ENCODE data around the gene SHROOM3.
"Not testable (repeated sequence)": the region's sequence is repeated elsewhere in the genome, so short reads cannot be mapped to it uniquely, and the experiment has no call there.

Gene SHROOM3

DNA sequence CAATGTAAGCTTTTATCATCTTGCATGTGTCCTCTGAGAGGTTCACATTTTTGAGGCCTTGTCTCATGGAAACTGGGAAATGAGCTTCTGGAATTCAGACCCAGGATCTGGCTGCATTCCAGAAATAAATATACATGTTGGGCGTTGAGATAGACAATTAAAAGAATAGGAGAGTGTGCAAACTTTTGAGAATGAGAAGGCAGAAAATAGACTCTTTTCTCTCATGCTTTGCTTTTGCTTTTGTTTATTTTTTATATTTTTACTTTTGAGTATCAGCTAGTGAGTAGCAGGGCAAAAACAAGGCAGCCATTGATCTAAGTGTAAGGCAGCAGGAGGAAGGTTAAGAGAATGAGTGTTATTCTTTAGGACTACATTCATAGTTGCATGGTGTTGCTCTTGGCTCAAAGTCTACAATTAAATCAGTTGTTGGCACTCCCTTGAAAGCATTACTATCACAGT, 12.4 kb downstream of the SHROOM3 start:
- no peak for DNase-seq

DNA sequence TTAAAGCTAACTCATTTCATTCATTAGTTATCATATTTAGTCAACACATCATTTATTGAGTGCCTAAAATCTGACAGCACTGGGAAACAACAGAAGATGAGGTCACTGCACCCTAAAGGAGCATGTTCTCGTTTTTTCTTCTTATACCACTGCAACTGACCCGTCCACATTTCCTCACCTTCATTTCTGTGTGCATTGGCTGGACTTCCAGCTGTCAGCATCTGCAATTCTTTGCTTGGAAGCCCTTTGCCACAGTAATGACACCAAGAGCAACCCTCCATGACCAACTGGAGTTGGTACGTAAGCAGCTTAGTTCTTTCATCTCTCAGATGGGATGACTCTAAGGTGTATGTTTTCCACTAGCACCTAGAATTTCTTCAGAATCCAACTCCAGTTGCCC, 13.2 kb downstream of the SHROOM3 start:
- DNase-seq = no peak

DNA sequence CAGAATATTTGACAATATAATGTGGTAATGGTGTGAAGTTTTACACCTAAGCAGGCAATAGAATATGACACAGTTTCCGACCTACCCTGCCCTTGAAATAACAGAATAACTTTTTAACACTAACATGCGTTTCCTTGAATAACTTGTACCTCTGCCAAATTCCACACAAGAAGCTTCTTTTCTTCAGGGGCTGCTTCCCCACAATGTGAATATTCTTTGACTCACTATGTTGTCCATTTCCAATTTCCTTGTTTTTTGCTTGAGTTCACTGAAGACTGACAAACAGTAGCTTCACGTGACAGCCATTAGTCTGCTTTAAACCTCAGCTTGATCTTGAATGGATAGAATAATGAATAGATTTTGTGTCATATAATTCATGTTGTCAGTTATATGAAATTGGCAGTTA, 14.3 kb downstream of the SHROOM3 start:
- DNase-seq = no peak

DNA sequence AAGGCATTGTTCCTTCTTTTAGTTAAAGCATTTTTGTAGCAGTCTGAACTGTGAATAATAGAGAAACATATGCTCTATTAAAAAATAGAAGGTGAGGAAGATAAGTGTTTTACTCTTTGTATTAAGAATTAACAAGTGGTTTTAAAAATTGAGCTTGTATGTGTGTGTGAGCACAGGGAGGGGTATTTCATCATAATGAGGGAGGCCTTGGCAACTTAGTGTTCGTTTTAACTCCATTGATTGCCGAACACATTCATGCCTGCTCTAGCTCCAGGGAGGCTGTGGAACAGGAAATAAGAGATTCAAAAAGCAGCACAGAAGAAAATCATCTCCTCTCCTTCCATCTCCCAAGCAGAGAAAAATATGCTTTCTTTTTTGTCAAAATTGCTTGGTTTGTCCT, 14.8 kb downstream of the SHROOM3 start:
- DNase-seq = no peak

DNA sequence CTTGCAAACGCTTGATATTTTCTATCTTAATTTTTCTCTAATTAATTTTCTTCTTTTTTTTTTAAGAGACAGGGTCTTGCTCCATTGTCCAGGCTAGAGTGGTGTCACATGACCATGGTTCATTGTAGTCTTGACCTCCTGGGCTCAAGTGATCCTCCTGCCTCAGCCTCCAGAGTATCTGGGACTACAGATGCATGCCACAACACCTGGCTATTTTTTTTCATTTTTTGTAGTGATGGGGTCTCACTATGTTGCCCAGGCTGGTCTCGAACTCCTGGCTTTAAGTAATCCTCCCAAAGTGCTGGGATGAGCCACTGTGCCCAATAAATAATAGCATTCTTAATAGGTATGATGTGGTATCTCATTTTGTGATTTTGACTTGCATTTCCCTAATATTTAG, 18.2 kb downstream of the SHROOM3 start:
- no peak for DNase-seq

DNA sequence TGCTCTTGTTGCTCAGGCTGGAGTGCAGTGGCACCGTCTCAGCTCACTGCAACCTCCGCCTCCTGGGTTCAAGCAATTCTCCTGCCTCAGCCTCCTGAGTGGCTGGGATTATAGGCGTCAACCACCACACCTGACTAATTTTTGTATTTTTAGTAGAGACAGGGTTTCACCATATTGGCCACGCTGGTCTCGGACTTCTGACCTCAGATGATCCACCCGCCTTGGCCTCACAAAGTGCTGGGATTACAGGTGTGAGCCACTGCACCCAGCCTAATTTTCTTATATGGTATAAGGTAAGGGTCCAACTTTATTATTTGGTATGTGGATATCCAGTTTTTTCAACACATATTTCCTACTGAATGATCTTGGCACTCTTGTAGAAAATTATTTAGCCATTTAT, 19.0 kb downstream of the SHROOM3 start:
- not testable (repeated sequence) for DNase-seq

DNA sequence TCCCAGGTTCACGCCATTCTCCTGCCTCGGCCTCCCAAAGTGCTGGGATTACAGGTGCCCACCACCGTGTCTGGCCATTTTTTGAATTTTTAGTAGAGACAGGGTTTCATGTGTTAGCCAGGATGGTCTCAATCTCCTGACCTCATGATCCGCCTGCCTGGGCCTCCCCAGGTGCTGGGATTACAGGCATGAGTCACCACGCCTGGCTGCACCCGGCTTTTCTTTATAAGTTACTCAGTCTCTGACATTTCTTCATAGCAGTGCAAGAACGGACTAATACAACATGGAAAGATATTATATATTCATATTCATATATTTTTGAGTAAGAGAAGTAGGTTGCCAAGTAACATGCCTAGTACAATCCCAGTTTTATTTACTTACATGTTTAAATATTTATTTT, 22.9 kb downstream of the SHROOM3 start:
- no peak for DNase-seq

DNA sequence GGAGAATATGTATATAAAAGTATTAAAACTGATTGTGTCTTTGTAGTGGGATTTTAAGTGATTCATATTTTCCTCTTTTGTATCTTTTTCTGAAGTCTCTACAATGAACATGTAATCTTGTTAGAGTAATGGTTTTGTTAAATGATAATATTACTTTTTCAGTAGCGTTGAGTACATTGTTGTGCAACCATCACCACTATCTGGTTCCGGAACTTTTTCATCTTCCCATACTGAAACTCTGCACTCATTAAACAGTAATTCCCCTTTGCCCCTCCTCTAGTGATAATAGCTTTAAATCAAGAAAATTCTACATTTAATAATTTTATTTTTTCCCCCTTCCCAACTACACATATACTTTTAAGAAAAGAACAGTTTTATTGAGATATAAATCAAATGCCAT, 23.3 kb downstream of the SHROOM3 start:
- DNase-seq = no peak

DNA sequence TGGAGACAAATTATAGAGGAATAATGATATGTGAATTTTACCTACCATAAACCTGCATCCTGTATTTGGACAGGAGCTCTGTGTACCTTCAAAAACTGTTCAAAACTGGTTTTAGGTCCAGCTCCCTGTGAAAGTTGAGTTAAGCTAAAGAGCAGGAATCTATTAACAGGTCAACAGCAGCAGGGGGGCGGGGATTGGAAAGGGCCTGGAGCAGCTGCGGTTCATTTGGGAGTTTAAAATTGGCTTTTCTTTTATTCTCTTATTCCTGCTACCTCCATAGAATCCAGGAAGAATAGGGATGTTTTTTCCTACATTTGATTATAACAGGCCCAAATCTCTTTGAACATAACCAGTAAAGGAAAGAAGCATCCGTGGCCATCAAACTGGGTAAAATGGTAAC, 23.8 kb downstream of the SHROOM3 start:
- no peak for DNase-seq

DNA sequence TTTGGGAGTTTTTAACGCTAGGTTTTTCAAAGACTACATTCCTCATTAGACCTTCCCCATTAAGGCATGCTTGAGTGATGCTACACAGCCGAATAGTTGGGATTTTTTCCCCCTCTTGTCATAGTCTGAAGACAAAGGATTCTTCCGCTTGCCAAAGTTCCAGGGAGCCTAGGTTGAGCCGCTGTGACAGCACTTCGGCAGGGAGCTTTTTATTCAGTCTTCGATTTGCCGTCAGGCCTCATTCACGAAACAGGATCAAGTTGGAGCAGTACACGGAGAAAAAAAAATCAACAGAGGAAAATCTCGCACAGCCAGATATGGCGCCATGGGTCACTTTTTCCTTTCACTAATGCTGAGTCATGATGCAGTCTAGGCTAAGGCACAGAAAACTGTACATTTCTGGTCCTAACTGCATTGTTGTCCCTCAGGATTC, 24.3 kb downstream of the SHROOM3 start:
- no peak for DNase-seq

DNA sequence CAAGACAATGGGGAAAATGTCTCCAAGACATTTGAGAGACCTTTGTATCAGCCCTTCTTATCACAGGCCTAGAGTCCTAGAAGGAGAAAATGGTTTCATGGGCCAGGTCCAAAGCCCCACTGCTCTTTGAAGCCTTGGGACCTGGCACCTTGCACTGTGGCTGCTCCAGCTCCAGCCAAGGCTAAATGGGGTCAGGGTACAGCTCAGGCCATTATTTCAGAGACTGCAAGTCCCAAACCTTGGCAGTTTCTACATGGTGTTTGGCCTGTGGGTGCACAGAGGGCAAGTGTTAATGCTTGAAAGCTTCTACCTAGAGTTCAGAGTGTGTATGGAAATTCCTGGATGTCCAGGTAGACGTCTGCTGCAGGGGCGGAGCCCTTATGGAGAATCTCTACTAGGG, 28.5 kb downstream of the SHROOM3 start:
- DNase-seq = no peak

DNA sequence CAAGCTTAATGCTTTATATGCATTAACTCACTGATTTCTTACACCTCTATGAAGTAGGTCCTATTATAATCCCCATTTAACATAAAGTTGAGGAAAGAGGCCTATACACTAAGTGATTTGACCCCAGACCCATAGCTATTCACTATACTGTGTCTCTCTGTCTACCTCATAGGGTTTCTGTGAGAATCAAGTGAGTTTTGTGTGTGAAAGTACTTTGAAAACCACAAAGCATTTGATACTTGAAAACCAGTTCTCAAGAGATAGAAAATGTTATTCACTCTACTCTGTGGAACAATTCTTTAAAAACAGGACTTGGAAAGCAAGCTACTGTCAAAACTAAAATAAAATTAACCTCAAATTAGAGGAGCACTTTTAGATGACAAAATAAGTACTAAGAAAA, 35.0 kb downstream of the SHROOM3 start:
- DNase-seq = no peak

DNA sequence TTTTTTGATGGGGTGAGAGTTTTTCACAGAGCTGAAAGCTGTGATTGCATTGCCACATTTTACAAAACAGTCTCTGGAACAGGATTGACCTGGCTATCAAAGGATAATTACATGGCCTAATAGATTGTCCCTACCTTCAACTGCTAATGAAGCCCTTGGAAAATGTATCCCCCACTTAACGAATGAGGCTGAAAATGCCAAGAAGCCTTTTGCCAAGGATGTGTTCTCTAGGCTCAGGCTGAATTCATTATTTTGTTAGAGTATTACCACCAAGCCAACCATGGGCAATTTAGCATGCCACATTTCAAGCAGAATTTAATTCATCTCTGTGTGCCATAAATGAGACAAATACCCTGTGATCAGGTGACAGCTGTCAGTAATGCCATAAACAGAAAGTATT, 35.5 kb downstream of the SHROOM3 start:
- no peak for DNase-seq

DNA sequence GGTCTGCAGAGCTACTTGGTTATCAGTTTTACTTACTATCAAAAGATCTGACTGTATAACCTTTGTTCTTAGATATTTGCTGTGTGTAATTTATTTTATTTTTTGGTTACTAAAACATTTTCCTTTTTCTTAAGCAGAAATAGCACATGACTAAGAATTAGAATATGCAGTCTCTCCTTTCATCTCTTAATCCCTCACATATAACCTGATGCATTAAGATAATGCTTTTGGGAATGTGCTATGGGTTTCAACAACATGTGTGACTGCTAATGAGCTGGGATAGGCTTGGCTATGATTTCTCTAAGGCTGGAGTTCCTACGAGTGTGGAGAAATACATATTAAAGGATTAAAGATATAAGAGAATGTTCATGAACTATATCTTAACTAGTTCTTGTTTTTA, 41.5 kb downstream of the SHROOM3 start:
- no peak for DNase-seq

DNA sequence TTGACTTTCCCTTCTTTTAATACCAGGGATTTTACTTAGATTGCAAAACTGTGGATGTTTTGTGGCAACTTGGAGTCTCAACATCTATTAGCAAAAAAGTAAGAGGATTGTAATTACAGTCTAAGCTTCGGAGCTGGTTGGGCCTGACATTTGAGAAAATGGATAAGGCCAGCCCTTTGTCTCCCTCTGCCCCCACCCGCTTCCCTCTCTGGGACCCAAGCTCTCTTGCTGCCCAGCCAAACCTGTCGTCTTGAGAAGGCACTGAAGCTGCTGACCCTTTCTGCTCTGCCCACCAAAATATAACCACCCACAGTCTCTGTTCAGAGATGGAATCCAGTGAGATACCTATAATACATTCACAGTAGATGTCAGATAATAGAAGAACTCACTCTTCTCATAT, 49.6 kb downstream of the SHROOM3 start:
- DNase-seq = no peak

DNA sequence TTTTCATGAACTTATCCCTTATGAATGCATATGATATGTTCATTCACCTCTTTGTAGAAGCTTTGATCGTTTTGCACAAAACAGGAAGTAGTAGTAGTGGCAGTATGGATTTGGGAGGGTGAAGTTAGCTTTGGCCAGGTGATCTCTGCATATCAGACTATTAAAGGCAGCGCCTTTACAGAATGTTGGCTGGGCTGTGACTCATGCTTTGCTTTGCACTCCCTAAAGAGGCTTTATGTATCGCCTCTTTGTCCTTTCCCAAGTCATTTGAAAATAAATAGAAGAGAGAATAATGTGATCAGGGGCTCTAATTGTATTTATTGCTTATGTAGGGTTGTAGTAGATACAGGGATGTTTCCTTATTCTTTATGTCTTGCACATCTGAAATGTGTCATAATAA, 50.4 kb downstream of the SHROOM3 start:
- no peak for DNase-seq

DNA sequence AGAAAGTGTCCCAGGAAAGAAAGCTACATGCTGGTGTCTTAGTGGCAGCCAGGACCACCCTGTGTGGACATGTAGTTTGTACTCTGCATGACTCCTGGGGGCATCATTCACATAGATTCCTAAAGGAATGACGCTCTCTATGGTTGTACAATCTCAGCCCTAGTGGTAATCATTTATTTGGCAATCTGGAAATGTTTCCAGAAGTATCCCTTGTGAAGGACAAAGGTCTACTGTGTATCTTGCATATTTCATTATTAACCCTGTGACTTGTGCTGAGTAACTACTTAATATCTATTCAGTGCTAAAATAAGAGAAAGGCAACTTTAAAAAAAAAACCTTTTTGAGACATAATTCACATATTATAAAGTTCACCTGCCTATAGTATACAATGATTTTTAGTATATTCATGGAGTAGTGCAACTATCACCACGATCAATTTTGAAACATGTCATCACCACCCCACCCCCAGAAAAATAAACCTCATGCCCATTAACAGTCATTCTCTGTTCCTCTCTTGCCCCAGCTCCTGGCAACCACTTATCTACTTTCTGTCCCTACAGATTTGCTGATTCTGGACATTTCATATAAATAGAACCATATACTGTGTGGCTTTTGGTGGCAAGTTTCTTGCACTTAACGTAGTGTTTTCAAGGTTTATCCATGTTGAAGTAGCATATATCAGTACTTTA, 51.7 kb downstream of the SHROOM3 start:
- no peak for DNase-seq

DNA sequence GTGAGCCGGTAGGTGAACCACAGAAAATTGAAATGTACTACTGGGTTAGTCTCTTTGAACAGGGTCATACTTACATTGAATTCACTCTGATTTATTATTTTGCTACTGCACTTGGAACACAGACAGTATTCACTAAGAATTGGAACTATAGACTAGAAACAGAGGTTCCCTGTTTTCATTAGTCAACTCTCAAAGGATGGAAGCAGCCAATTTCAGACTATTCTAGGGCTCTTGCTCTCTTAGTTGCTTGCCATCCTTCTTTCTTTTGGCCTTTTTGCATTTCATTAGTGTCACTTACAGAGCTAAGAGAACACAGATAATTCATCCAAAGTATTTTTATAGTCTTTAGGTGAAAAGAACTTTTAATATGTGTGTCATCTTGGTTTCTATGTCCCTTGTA, 52.6 kb downstream of the SHROOM3 start:
- no peak for DNase-seq

DNA sequence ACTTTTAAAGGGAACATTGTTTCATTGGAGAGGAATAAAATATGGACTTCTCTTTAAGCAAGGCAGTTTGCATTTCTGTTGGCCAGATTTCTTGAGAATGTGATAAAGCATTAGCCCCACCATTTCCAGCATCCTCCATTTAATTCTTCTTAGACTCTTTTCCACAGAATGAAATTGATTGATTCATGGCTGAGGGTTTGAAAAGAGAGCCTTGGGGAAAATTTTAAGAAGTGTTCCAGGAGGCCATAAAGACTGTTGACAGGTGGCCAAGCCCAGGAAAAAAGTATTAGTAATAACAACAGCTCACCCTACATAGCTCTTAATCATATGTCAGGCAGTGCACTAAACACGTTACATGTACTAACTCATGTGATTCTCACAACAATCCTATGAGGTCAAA, 53.4 kb downstream of the SHROOM3 start:
- DNase-seq = no peak

DNA sequence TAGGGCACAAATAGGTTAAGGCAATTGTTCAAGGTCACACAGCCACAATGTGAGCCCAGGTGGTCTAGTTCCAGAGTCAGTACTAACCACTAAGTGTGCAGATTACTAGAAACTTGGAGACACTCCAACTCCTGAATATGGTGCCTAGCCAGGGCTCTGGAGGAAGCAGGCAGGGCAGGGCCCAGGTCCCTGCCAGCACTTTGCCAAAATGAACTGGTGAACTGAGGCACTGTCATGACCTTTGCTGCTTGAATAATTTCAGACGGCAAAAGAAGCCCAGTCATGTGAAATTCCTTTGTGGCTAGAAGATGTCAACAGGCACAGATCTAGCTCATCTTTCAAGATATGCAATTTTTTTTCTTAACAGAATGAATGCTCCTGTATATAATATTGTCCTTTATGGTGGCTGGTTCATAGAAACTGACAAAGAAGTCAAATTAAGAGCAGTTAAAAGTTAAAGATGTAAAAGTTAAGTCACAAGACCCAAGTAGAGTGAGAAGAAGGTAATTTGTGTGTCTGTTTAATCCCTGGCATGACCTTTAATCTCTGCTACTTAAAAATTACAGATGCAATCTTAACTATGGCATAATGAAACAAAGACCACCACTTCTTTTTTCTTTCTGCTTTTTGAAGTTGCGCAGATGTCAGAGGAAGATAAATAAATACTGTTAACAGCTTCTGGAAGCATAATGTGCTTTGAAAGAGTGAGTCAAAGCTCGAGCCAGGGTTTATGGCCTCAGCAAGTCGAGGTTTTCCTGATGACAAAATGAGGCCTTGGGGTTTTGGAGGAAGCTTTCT, 54.1 kb downstream of the SHROOM3 start:
- DNase-seq = no peak

DNA sequence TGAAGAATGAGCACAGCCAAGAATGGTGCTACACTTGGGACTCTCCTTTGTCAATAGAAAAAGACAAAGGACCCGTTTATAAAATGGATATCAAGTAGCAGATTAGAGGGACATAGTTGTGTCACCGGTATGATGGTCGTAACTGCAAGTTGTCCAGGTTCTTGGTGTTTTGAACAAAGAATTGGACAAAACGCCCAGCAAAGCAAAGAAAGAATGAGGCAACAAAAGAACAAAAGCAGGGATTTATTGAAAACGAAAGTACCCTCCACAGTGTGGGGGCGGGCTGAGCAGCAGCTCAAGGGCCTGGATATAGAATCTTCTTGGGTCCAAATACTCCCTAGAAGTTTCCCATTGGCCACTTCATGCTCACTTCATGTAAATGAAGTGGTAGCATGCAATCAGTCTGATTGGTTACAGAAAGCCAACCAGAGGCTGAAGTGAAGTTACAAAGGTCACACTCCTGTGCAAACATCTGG, 54.7 kb downstream of the SHROOM3 start:
- no peak for DNase-seq

DNA sequence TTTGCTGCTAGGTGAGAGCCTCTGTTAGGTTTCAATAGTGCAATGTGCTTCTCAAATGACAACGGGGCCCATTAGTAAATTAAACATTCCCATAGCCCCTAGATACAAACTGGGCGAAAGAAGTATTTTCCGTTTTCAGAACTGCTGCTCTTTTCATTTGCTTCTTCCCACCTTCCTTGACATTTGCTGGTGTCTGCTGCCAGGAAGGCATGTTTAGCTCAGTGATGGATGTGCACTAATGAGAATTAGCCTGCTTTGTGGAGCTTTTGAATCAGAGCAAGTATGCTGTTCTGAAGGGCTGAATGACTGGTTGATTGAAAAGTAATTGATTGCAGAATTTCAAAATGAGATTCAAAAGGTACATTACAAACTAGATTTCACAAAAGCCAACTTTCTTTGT, 57.0 kb downstream of the SHROOM3 start:
- DNase-seq = no peak

DNA sequence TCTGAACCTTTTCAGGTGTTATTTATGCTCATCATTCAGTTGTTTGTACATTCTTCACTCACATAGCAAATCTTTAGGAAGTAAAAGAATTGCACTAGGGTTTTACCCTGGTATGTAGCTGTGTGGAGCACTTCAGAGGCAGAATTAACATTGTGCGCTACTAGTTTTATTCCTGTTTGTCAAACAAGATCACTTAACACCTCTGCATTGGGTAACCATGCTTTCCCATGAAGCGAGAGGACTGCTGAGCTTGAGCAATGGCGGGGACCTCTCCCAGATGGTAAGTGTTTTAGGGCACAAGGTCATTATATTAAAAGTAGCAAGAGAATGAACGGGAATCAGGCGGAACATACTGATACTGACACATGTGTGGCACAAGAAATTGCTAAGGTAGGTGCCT, 59.2 kb downstream of the SHROOM3 start:
- DNase-seq = no peak

DNA sequence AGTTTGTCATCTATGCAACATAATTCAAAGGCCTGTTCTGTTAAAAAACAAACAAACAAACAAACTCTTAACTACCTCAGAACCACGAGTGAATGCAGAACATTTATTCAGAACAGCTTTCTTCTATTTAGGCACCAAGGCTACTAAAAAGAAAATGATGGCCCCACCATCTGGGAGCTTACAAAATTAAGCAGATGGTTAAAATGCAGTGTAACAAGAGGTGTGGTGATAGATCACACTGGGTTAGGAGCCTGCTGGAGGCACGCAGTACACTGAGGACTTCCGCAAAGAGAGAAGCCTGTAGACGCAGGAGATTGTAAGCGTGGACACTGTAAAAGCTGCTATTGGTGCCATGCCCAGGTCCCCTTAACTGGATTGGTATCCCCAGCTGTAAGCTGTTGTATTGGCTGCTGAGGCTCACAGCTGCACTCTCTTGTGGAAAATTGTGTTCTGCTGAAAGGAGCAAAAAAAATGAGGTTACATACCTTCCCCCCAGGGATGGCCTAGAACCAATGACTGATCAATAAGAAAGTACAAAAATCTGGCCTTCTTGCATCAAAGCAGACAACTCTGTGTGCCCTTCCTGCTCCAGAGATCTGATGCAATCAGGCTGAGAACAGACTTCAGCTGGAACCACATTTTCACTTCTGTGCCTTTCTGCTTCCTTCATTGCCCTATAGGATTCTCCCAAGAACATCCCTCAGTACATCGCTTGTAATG, 60.0 kb downstream of the SHROOM3 start:
- no peak for DNase-seq

All from cerebellar nuclear complex (tissue), 1 donor.